Body of pancreas (tissue), 4 donors: Measurements from ENCODE around the gene SRPX2.

ENCODE experiments used
- CTCF ChIP-seq, 7 experiments: fragments of 450-650 bp in 4 of 7; fragments of 200-600 bp in 3 of 7; sonication (generic) in 3 of 7; IDR thresholded peaks; one replicate each; pipeline ENCODE4 v1.5.1; 2016 to 2019; ENCODE audit warnings: antibody characterized with exemption in 7 of 7
- POLR2A ChIP-seq, 3 donors: fragments of 450-650 bp; IDR thresholded peaks; one replicate each; pipeline ENCODE4 v1.6.1; 2016; ENCODE audit warnings: antibody characterized with exemption in 3 of 3, mild to moderate bottlenecking in 2 of 3

GRCh38 chrX:100681599-100681998, 37.6 kb downstream of the SRPX2 start:
- TF ChIP-seq POLR2A (IDR thresholded peaks at IDR 0.05) (no peak), CTCF (IDR thresholded peaks at IDR 0.05) (no peak)
